Endodermal cell (in vitro differentiated cells): Measurements from ENCODE around the gene MBD5. TPM values are rescaled to one million over a fixed set of nuclear protein-coding genes. Genes with fewer than 3 reads are reported as not detected.
A peak's percentile ranks its signal among the peaks of the same experiment; 100 is the strongest.

Source experiments
- DNase-seq: peaks from one replicate; pipeline ENCODE4 v3.0.0-alpha.2; 2017
- H3K27ac ChIP-seq: 2 replicates; pipeline ENCODE4 v1.5.1; 2013; ENCODE audit warnings: mild to moderate bottlenecking, low read depth, low read length, moderate library complexity
- H3K27me3 ChIP-seq: 2 replicates; pipeline ENCODE4 v1.6.1; 2013; ENCODE audit warnings: mild to moderate bottlenecking, low read length, moderate library complexity; ENCODE audit not compliant: insufficient read depth, control insufficient read depth, poor library complexity, severe bottlenecking
- H3K36me3 ChIP-seq: 2 replicates; pipeline ENCODE4 v1.7.0; 2013; ENCODE audit warnings: mild to moderate bottlenecking, low read length, moderate library complexity; ENCODE audit not compliant: control insufficient read depth, insufficient read depth
- H3K4me1 ChIP-seq: one replicate; pipeline ENCODE4 v1.7.0; 2013; ENCODE audit warnings: low read length; ENCODE audit not compliant: control insufficient read depth, insufficient read depth
- H3K4me3 ChIP-seq: 2 replicates; pipeline ENCODE4 v1.5.1; 2013; ENCODE audit warnings: mild to moderate bottlenecking, low read length, moderate library complexity
- H3K9ac ChIP-seq: 2 replicates; pipeline ENCODE4 v1.6.1; 2013; ENCODE audit warnings: mild to moderate bottlenecking, low read length, moderate library complexity; ENCODE audit not compliant: poor library complexity, severe bottlenecking; ENCODE audit errors: extremely low read depth
- H3K9me3 ChIP-seq: 2 replicates; pipeline ENCODE4 v1.6.1; 2013; ENCODE audit warnings: mild to moderate bottlenecking, low read length, moderate library complexity; ENCODE audit not compliant: control insufficient read depth
- H3K27ac Mint-ChIP-seq: 2 replicates; pipeline ENCODE4 v1.8.0; 2020; ENCODE audit warnings: mixed read lengths
- H3K27me3 Mint-ChIP-seq: 2 replicates; pipeline ENCODE4 v1.8.0; 2021; ENCODE audit warnings: mild to moderate bottlenecking, mixed read lengths; ENCODE audit not compliant: insufficient read depth
- H3K36me3 Mint-ChIP-seq: 2 replicates; pipeline ENCODE4 v1.8.0; 2020; ENCODE audit warnings: low read depth, mixed read lengths
- H3K4me1 Mint-ChIP-seq: 2 replicates; pipeline ENCODE4 v1.8.0; 2020; ENCODE audit warnings: mixed read lengths
- H3K4me3 Mint-ChIP-seq: 2 replicates; pipeline ENCODE4 v1.8.0; 2020; ENCODE audit warnings: mild to moderate bottlenecking, moderate library complexity, mixed read lengths
- H3K9me3 Mint-ChIP-seq: 2 replicates; pipeline ENCODE4 v1.8.0; 2020; ENCODE audit warnings: mild to moderate bottlenecking, mixed read lengths
- WGBS, 2 experiments: methylation state at CpG; one replicate each; pipeline versions ENCODE4 v1.1.5 to v1.1.7; 2013; ENCODE audit warnings: missing lambda C conversion rate in 2 of 2, mixed read lengths in 1 of 2; ENCODE audit not compliant: insufficient coverage in 1 of 2, insufficient read length in 1 of 2; 5-methylcytosine and 5-hydroxymethylcytosine counted together
- total RNA-seq, 2 donors: library from RNA; stranded (reverse); fragmentation: NEBNext Ultra II Directional in 1 of 2; extraction: Animal tissue kit (Norgen Biotek cat#: 25700) in 1 of 2; gene quantifications; 2 replicates in 1 of 2; 3 replicates in 1 of 2; pipeline ENCODE4 v1.2.1, GENCODE V29; 2021
- TF ChIP-seq, protein P1 (sequence below): fragments of 200-600 bp; sonication (generic); conservative IDR thresholded peaks from 2 replicates; pipeline ENCODE4 v1.5.0; 2021; ENCODE audit warnings: antibody characterized with exemption, mild to moderate bottlenecking

The MBD5 gene
- total RNA-seq, 2 donors from 2014 or later: 49.1 to 55.7 TPM

DNA sequence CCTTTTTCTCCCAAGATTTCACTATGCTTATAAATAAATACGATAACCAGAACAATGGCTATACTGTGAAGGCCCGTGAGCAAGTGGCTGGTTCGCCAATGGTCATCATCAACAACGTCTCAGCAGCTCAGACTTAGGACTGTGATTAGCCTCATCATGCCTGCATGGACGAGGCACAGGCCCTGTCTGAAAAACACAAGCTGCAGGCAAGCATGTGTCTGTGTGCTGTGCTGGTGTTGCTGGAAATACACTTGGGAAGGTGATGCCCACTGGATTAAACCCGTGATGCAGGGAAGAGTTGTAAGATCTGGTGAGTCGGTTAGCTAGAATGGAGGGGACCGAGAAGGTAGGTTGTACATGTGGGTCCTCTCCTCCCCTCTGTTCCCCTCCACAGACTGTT, 512.1 kb downstream of the MBD5 start:
- Mint-ChIP-seq H3K36me3 (no peaks in the 10 kb centered on the region), H3K4me1 (peaks cover 16% of the 10 kb centered on the region), H3K4me3 (no peak overlapping the region), H3K9me3 (no peaks in the 10 kb centered on the region), H3K27me3 (peaks cover 71% of the 10 kb centered on the region), H3K27ac (no peak overlapping the region)
- Histone ChIP-seq H3K9me3 (no peaks in the 10 kb centered on the region), H3K4me1 (peaks cover 6% of the 10 kb centered on the region), H3K9ac (no peak overlapping the region), H3K4me3 (no peak overlapping the region), H3K27ac (no peak overlapping the region), H3K27me3 (peaks cover 43% of the 10 kb centered on the region), H3K36me3 (no peaks in the 10 kb centered on the region)
- DNase-seq: peak; percentile 17
- TF ChIP-seq, protein P1, sequence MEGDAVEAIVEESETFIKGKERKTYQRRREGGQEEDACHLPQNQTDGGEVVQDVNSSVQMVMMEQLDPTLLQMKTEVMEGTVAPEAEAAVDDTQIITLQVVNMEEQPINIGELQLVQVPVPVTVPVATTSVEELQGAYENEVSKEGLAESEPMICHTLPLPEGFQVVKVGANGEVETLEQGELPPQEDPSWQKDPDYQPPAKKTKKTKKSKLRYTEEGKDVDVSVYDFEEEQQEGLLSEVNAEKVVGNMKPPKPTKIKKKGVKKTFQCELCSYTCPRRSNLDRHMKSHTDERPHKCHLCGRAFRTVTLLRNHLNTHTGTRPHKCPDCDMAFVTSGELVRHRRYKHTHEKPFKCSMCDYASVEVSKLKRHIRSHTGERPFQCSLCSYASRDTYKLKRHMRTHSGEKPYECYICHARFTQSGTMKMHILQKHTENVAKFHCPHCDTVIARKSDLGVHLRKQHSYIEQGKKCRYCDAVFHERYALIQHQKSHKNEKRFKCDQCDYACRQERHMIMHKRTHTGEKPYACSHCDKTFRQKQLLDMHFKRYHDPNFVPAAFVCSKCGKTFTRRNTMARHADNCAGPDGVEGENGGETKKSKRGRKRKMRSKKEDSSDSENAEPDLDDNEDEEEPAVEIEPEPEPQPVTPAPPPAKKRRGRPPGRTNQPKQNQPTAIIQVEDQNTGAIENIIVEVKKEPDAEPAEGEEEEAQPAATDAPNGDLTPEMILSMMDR: no peak
- WGBS, 2 experiments: 95 to 97% methylated on average over 5 to 8 of the region's 8 CpGs

DNA sequence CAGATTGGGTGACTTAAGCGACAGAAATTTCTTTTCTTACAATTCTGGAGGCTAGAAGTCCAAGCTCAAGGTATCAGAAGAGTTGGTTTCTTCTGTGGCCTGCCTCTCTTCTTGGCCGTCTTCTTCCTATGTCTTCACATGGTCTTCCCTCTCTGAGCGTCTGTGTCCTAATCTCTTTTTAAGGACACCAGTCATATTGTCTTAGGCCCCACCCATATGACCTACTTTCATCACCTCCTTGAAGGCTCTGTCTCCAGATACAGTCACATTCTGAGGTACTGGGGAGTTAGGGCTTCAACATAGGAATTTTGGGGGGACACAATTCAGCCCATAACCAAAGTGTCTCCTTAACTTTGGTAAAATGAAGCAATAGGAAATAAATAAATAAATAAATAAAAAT, 512.8 kb downstream of the MBD5 start:
- Histone ChIP-seq H3K4me3 (no peak overlapping the region), H3K27ac (no peak overlapping the region), H3K9ac (no peak overlapping the region), H3K27me3 (peaks cover 43% of the 10 kb centered on the region), H3K9me3 (no peaks in the 10 kb centered on the region), H3K4me1 (peaks cover 6% of the 10 kb centered on the region), H3K36me3 (no peaks in the 10 kb centered on the region)
- Mint-ChIP-seq H3K9me3 (no peaks in the 10 kb centered on the region), H3K4me3 (no peak overlapping the region), H3K27ac (no peak overlapping the region), H3K4me1 (peaks cover 21% of the 10 kb centered on the region), H3K36me3 (no peaks in the 10 kb centered on the region), H3K27me3 (peaks cover 69% of the 10 kb centered on the region)
- 79 to 94% methylated on average over 2 to 3 of the region's 3 CpGs for WGBS, 2 experiments
- TF ChIP-seq, protein P1: no peak
- DNase-seq: peak; percentile 18

DNA sequence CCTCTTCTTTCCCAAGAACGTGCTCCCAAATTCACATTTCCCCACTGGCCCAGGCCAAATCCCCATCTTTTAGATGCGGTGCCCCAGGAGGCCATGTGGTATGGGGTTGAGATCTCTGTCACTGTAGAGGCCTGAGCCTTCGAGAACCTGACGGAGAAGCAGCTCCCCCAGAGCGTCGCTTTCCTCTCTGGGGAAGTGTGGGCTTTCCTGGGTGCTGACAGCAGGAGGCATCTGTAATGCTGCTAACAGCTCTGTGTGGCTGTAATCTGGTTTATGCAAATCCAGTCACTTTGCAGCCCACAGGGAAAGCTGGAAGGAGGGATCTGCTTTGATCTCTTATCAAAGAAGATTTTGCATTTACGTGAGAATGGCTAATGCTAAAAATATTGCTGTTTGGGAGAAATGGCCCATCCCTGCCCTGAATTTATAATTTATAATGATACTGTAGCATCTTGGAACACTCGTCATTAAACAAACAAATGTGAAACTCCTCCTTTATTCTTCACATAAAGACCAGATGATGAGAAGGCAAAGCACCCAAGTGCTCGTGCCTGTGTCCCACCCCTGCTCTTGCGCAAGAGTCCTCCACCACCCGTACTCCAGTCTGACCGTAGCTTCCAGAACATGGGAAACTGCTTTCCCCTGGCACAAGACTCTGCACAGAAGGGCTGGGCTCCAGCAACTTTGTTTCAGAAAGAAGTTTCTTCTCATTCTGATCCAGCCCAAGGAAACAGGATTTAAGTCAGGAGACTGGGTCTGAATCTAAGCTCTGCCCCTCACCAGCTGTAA, 513.7 kb downstream of the MBD5 start:
- Mint-ChIP-seq H3K4me3 (no peak overlapping the region), H3K4me1 (peaks cover 24% of the 10 kb centered on the region), H3K9me3 (no peaks in the 10 kb centered on the region), H3K27me3 (peaks cover 73% of the 10 kb centered on the region), H3K27ac (no peak overlapping the region), H3K36me3 (no peaks in the 10 kb centered on the region)
- Histone ChIP-seq H3K27ac (no peak overlapping the region), H3K27me3 (peaks cover 43% of the 10 kb centered on the region), H3K9ac (no peak overlapping the region), H3K4me3 (no peak overlapping the region), H3K4me1 (peaks cover 6% of the 10 kb centered on the region), H3K36me3 (no peaks in the 10 kb centered on the region), H3K9me3 (no peaks in the 10 kb centered on the region)
- TF ChIP-seq, protein P1: peak; percentile 18
- 77 to 96% methylated on average over 3 to 12 of the region's 12 CpGs for WGBS, 2 experiments
- peak; percentile 54 for DNase-seq
